Measurements from ENCODE around the gene DOCK9. TPM values are rescaled to one million over a fixed set of nuclear protein-coding genes. Genes with fewer than 3 reads are reported as not detected.

The DOCK9 gene
- total and polyA plus RNA-seq, 9 of the 15 experiments (the other 6 are each of a cell fraction or from before 2014, with no cell fraction given) = 3.5 to 25.3 (median 16.7) TPM

GRCh38 chr13:98837896-98838295 is 140.0 kb downstream of the DOCK9 start:
- WGBS (ENCODE audit: insufficient coverage, low coverage, missing lambda C conversion rate) = 82% methylated on average over 3 of the region's 3 CpGs
- Histone ChIP-seq H3K36me3 (ENCODE audit: control insufficient read depth, insufficient read depth, low read length) (peaks cover 7% of the 10 kb centered on the region; the same call in 1 of the 3 replicates), H3K27me3 (ENCODE audit: control insufficient read depth in 2 of 2, insufficient read depth in 2 of 2, low read length in 2 of 2) (no peaks in the 10 kb centered on the region), H3K4me3 (no peak overlapping the region), H3K4me1 (replicated peaks in 1 of 2; ENCODE audit: control insufficient read depth in 2 of 2, insufficient read depth in 2 of 2, low read length in 2 of 2) (no peaks in the 10 kb centered on the region; a peak in 1 of 5 replicates), H3K9me1 (ENCODE audit: control insufficient read depth, insufficient read depth, low read length) (no peaks in the 10 kb centered on the region), H3K9me3 (replicated peaks; ENCODE audit: control insufficient read depth, insufficient read depth, low read depth, low read length) (no peaks in the 10 kb centered on the region), H3K79me2 (ENCODE audit: control insufficient read depth, insufficient read depth, low read length) (no peaks in the 10 kb centered on the region), H2AFZ (ENCODE audit: low read depth, low read length) (no peak overlapping the region), H4K20me1 (replicated peaks; ENCODE audit: control insufficient read depth, insufficient read depth, low read length) (no peaks in the 10 kb centered on the region), H3K9ac (ENCODE audit: insufficient read depth in 1 of 2, low read depth in 2 of 2, low read length in 2 of 2) (no peak overlapping the region), H3K27ac (ENCODE audit: extremely low read depth, low read depth, low read length) (no peak overlapping the region), H3K4me2 (ENCODE audit: insufficient read depth, low read length) (no peak overlapping the region)
- DNase-seq (ENCODE audit: extremely low read depth in 1 of 4, low spot score in 3 of 4) (no peak), FAIRE-seq (no peak), ATAC-seq (no peak)
- in situ Hi-C loops (cut with MboI) = no loop called here
- intact Hi-C loops (cut with micrococcal nuclease) = no loop called here
- TF ChIP-seq CHD2 (IDR thresholded peaks at IDR 0.05; ENCODE audit: low read depth, low read length) (no peak), HDAC1 (IDR thresholded peaks at IDR 0.05) (no peak), FOXK2 (conservative IDR thresholded peaks at IDR 0.05 in 1 of 2, IDR thresholded peaks at IDR 0.05 in 1 of 2; ENCODE audit: low read depth in 2 of 2) (no peak), STAT5A (IDR thresholded peaks at IDR 0.05; ENCODE audit: borderline replicate concordance, low read length) (no peak), EZH2 (IDR thresholded peaks at IDR 0.05; ENCODE audit: borderline replicate concordance, low read depth, low read length) (no peak), TAF15 (IDR thresholded peaks at IDR 0.05; ENCODE audit: low read depth, low read length) (no peak), CCAR2 (IDR thresholded peaks at IDR 0.05; ENCODE audit: low read depth, low read length) (no peak), RAD21 (CRISPR knock-in tag; conservative IDR thresholded peaks at IDR 0.05 in 1 of 2, IDR thresholded peaks at IDR 0.05 in 1 of 2) (no peak)
- TF ChIP-seq, protein P1, sequence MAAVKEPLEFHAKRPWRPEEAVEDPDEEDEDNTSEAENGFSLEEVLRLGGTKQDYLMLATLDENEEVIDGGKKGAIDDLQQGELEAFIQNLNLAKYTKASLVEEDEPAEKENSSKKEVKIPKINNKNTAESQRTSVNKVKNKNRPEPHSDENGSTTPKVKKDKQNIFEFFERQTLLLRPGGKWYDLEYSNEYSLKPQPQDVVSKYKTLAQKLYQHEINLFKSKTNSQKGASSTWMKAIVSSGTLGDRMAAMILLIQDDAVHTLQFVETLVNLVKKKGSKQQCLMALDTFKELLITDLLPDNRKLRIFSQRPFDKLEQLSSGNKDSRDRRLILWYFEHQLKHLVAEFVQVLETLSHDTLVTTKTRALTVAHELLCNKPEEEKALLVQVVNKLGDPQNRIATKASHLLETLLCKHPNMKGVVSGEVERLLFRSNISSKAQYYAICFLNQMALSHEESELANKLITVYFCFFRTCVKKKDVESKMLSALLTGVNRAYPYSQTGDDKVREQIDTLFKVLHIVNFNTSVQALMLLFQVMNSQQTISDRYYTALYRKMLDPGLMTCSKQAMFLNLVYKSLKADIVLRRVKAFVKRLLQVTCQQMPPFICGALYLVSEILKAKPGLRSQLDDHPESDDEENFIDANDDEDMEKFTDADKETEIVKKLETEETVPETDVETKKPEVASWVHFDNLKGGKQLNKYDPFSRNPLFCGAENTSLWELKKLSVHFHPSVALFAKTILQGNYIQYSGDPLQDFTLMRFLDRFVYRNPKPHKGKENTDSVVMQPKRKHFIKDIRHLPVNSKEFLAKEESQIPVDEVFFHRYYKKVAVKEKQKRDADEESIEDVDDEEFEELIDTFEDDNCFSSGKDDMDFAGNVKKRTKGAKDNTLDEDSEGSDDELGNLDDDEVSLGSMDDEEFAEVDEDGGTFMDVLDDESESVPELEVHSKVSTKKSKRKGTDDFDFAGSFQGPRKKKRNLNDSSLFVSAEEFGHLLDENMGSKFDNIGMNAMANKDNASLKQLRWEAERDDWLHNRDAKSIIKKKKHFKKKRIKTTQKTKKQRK (IDR thresholded peaks at IDR 0.05; ENCODE audit: borderline replicate concordance, low read depth, low read length) = no peak
- ChIA-PET CTCF (ENCODE audit: low intra/inter-chr PET ratio) (interaction anchor here (0.6 kb wide), 1 partner anchor 97 kb away, joined by 3 read pairs; no protein-coding TSS in a partner anchor), POLR2A (interaction anchor here (0.6 kb wide), 1 partner anchor 405 kb away, joined by 5 read pairs; no protein-coding TSS in a partner anchor)
- no TSS peak for BruUV-seq (replicated peaks)

Measured in K562 (cell line).